H9 (cell line): ENCODE measurements around the gene CRISPLD2. TPM values are rescaled to one million over a fixed set of nuclear protein-coding genes. Genes with fewer than 3 reads are reported as not detected.

Experiments used
- DNase-seq: peaks from one replicate; pipeline ENCODE4 v3.0.0-alpha.2; 2017
- H2AFZ ChIP-seq: one replicate; pipeline ENCODE4 v1.6.1; 2013; ENCODE audit warnings: mild to moderate bottlenecking, low read length, control low read depth, moderate library complexity
- H2AK5ac ChIP-seq: 2 replicates; pipeline ENCODE4 v1.6.1; 2013; ENCODE audit warnings: low read length, control low read depth, mixed read lengths; ENCODE audit not compliant: insufficient read length
- H2BK120ac ChIP-seq: one replicate; pipeline ENCODE4 v1.6.1; 2013; ENCODE audit warnings: low read depth, mild to moderate bottlenecking, low read length, control low read depth, inconsistent platforms; ENCODE audit not compliant: poor library complexity, severe bottlenecking
- H2BK12ac ChIP-seq: 2 replicates; pipeline ENCODE4 v1.6.1; 2013; ENCODE audit warnings: low read length, control low read depth, mixed read lengths, low read depth; ENCODE audit not compliant: insufficient read length
- H2BK15ac ChIP-seq: 2 replicates; pipeline ENCODE4 v1.6.1; 2013; ENCODE audit warnings: low read depth, low read length, control low read depth
- H2BK20ac ChIP-seq: one replicate; pipeline ENCODE4 v1.6.1; 2013; ENCODE audit warnings: low read depth, mild to moderate bottlenecking, low read length, control low read depth, inconsistent platforms; ENCODE audit not compliant: poor library complexity, severe bottlenecking
- H2BK5ac ChIP-seq: 2 replicates; pipeline ENCODE4 v1.6.1; 2013; ENCODE audit warnings: low read length, control low read depth, mixed read lengths; ENCODE audit not compliant: insufficient read length
- H3K14ac ChIP-seq: 2 replicates; pipeline ENCODE4 v1.6.1; 2013; ENCODE audit warnings: low read length, control low read depth; ENCODE audit not compliant: insufficient read depth
- H3K18ac ChIP-seq: 2 replicates; pipeline ENCODE4 v1.6.1; 2013; ENCODE audit warnings: low read depth, mild to moderate bottlenecking, mixed read lengths, low read length, control low read depth; ENCODE audit not compliant: insufficient read length
- H3K23ac ChIP-seq: 2 replicates; pipeline ENCODE4 v1.6.1; 2013; ENCODE audit warnings: low read length, control low read depth, mixed read lengths, low read depth; ENCODE audit not compliant: insufficient read length
- H3K23me2 ChIP-seq: 2 replicates; pipeline ENCODE4 v1.6.1; 2013; ENCODE audit warnings: low read depth, mild to moderate bottlenecking, mixed read lengths, low read length, control low read depth; ENCODE audit not compliant: insufficient read length, poor library complexity, severe bottlenecking
- H3K27ac ChIP-seq: 2 replicates; pipeline ENCODE4 v1.5.1; 2013; ENCODE audit warnings: low read length, control low read depth, mixed read lengths, low read depth; ENCODE audit not compliant: insufficient read length
- H3K27me3 ChIP-seq: 2 replicates; pipeline ENCODE4 v1.6.1; 2013; ENCODE audit warnings: low read length, control low read depth, inconsistent platforms; ENCODE audit not compliant: insufficient read depth
- H3K4ac ChIP-seq: 2 replicates; pipeline ENCODE4 v1.6.1; 2013; ENCODE audit warnings: low read depth, mild to moderate bottlenecking, control low read depth, inconsistent platforms, low read length, moderate library complexity
- H3K4me1 ChIP-seq: 2 replicates; pipeline ENCODE4 v1.6.1; 2013; ENCODE audit warnings: low read length, control low read depth, inconsistent platforms; ENCODE audit not compliant: insufficient read depth
- H3K4me2 ChIP-seq: 2 replicates; pipeline ENCODE4 v1.6.1; 2013; ENCODE audit warnings: low read length, control low read depth, mixed read lengths; ENCODE audit not compliant: insufficient read length, insufficient read depth
- H3K56ac ChIP-seq: 2 replicates; pipeline ENCODE4 v1.6.1; 2013; ENCODE audit warnings: low read depth, mild to moderate bottlenecking, mixed read lengths, low read length, control low read depth; ENCODE audit not compliant: insufficient read length
- H3K79me1 ChIP-seq: 2 replicates; pipeline ENCODE4 v1.6.1; 2013; ENCODE audit warnings: low read depth, mild to moderate bottlenecking, moderate library complexity, low read length, control low read depth, inconsistent platforms; ENCODE audit not compliant: insufficient read depth, poor library complexity, severe bottlenecking
- H3K79me2 ChIP-seq: 2 replicates; pipeline ENCODE4 v1.6.1; 2013; ENCODE audit warnings: low read length, control low read depth, inconsistent platforms; ENCODE audit not compliant: insufficient read depth
- H3K9ac ChIP-seq: 2 replicates; pipeline ENCODE4 v1.6.1; 2013; ENCODE audit warnings: low read length, control low read depth, mixed read lengths; ENCODE audit not compliant: insufficient read length; ENCODE audit errors: extremely low read depth
- H3K9me3 ChIP-seq: one replicate; pipeline ENCODE4 v1.6.1; 2013; ENCODE audit warnings: low read depth, low read length, inconsistent platforms; ENCODE audit not compliant: control insufficient read depth
- H3T11ph ChIP-seq: one replicate; pipeline ENCODE4 v1.6.1; 2013; ENCODE audit warnings: mild to moderate bottlenecking, low read length, control low read depth, inconsistent platforms
- H4K20me1 ChIP-seq: one replicate; pipeline ENCODE4 v1.6.1; 2013; ENCODE audit not compliant: control insufficient read depth, insufficient read length, insufficient read depth
- H4K5ac ChIP-seq: 2 replicates; pipeline ENCODE4 v1.6.1; 2013; ENCODE audit warnings: low read depth, mild to moderate bottlenecking, mixed read lengths, low read length, control low read depth; ENCODE audit not compliant: insufficient read length
- H4K8ac ChIP-seq: replicated peaks from 2 replicates; pipeline ENCODE4 v1.6.1; 2013; ENCODE audit warnings: low read length, control low read depth, mixed read lengths, low read depth; ENCODE audit not compliant: insufficient read length
- H4K91ac ChIP-seq: 2 replicates; pipeline ENCODE4 v1.6.1; 2013; ENCODE audit warnings: low read depth, mild to moderate bottlenecking, moderate library complexity, mixed read lengths, low read length, control low read depth; ENCODE audit not compliant: insufficient read length
- H3K27ac Mint-ChIP-seq, 3 experiments: 2 replicates in 2 of 3; 3 replicates in 1 of 3; pipeline ENCODE4 v1.8.0; 2020 to 2021; ENCODE audit warnings: mixed read lengths in 3 of 3, mild to moderate bottlenecking in 1 of 3, moderate library complexity in 1 of 3
- H3K27me3 Mint-ChIP-seq: 2 replicates; pipeline ENCODE4 v1.8.0; 2021; ENCODE audit warnings: low read depth, mild to moderate bottlenecking, moderate library complexity, mixed read lengths
- H3K36me3 Mint-ChIP-seq, 3 experiments: 2 replicates in 2 of 3; 3 replicates in 1 of 3; pipeline ENCODE4 v1.8.0; 2020 to 2021; ENCODE audit warnings: low read depth in 3 of 3, mixed read lengths in 3 of 3; ENCODE audit not compliant: insufficient read depth in 1 of 3
- H3K4me1 Mint-ChIP-seq, 2 experiments: 2 replicates each; pipeline ENCODE4 v1.8.0; 2020; ENCODE audit warnings: mixed read lengths in 2 of 2
- H3K4me3 Mint-ChIP-seq, 2 experiments: 2 replicates in 1 of 2; 3 replicates in 1 of 2; pipeline ENCODE4 v1.8.0; 2020 to 2021; ENCODE audit warnings: mild to moderate bottlenecking in 2 of 2, mixed read lengths in 2 of 2, moderate library complexity in 1 of 2
- H3K9me3 Mint-ChIP-seq, 2 experiments: 2 replicates in 1 of 2; 3 replicates in 1 of 2; pipeline ENCODE4 v1.8.0; 2020; ENCODE audit warnings: mild to moderate bottlenecking in 2 of 2, mixed read lengths in 2 of 2, moderate library complexity in 1 of 2
- CTCF ChIP-seq: fragments of 200-600 bp; sonication (generic); conservative IDR thresholded peaks from 3 replicates; pipeline ENCODE4 v1.8.0; 2021; ENCODE audit warnings: antibody characterized with exemption, mild to moderate bottlenecking
- WGBS: extraction: QIAGEN DNeasy Blood & Tissue Kit; methylation state at CpG from one replicate; pipeline ENCODE4 v1.1.7; 2013; ENCODE audit warnings: missing lambda C conversion rate, low lambda C conversion rate, mixed read lengths; ENCODE audit not compliant: insufficient read length; ENCODE audit errors: extremely low coverage; 5-methylcytosine and 5-hydroxymethylcytosine counted together
- total RNA-seq: library from RNA; stranded (reverse); gene quantifications from 2 replicates; pipeline ENCODE4 v1.2.1, GENCODE V29; 2021

CRISPLD2 gene
- total RNA-seq, 1 experiment from 2014 or later, result 2.3 TPM

DNA sequence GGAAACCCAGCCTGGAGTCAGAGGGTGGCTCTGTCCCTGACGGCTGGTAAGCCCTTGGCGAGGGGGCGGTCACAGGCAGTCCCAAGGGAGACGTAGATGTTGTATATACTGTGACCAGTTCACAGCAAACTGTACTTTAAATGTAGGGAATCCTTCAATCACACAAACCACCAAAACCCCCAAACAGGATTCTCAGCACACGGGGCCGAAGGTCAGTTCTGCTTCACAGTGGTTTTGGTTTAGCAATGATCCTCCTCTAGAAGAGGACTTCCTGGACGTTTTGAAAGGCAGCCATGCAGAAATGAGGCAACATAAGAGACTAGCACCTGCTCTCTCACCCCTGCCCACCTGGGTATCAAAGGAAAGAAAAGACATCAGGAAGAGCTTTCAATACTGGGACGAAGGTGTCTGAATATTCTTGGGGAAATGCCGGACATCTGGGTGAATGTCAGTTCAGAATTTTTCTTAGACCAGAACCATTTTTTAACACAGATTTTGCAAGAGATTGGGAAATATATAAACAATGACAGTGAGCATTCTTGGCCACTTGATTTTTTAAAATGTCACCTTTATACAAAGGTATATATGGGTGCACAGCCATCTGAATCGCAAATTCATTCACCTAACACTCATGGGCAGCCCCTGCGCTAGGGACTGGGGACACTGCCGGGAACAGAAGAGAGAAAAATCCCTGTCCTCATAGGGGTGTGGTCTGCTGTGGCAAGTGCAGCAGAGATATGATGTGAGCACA is 74.2 kb downstream of the CRISPLD2 start:
- Histone ChIP-seq H3K9ac (no peak overlapping the region), H2AFZ (no peak overlapping the region), H4K20me1 (no peaks in the 10 kb centered on the region), H3K23ac (no peak overlapping the region), H3K27ac (no peak overlapping the region), H3T11ph (no peak overlapping the region), H2BK120ac (no peak overlapping the region), H3K18ac (no peak overlapping the region), H4K91ac (no peak overlapping the region), H3K4me1 (no peaks in the 10 kb centered on the region), H4K5ac (no peak overlapping the region), H3K23me2 (no peaks in the 10 kb centered on the region), H4K8ac (no peak overlapping the region), H3K4me2 (no peak overlapping the region), H2BK12ac (no peak overlapping the region), H2AK5ac (no peak overlapping the region), H3K14ac (no peak overlapping the region), H3K79me1 (no peaks in the 10 kb centered on the region), H2BK5ac (no peak overlapping the region), H3K4ac (no peak overlapping the region), H3K9me3 (no peaks in the 10 kb centered on the region), H2BK15ac (no peak overlapping the region), H2BK20ac (no peak overlapping the region), H3K79me2 (no peaks in the 10 kb centered on the region), H3K27me3 (no peaks in the 10 kb centered on the region), H3K56ac (no peak overlapping the region)
- no peak for TF ChIP-seq CTCF
- DNase-seq, result no peak
- Mint-ChIP-seq H3K27ac (no peak overlapping the region), H3K9me3 (no peaks in the 10 kb centered on the region), H3K36me3 (no peaks in the 10 kb centered on the region; a peak in 1 of 7 replicates), H3K27me3 (no peaks in the 10 kb centered on the region), H3K4me1 (peaks cover 9 to 12% of the 10 kb centered on the region in 2 experiments; a peak in 2 of 4 replicates), H3K4me3 (no peak overlapping the region)
- WGBS, result no CpG with 5 or more reads among the region's 12 CpGs
